Trophoblast cell (in vitro differentiated cells and primary cell): ENCODE measurements around the gene ISOC2.

Source experiments
- DNase-seq, 2 donors: peaks; one replicate each; pipeline ENCODE4 v3.0.0-alpha.2; 2016
- H2AFZ ChIP-seq: 2 replicates; pipeline ENCODE4 v1.6.1; 2013; ENCODE audit warnings: low read length, moderate library complexity, mild to moderate bottlenecking; ENCODE audit not compliant: insufficient read depth, poor library complexity
- H2AK5ac ChIP-seq: 2 replicates; pipeline ENCODE4 v1.6.1; 2013; ENCODE audit warnings: mild to moderate bottlenecking, low read length
- H2BK120ac ChIP-seq: 2 replicates; pipeline ENCODE4 v1.6.1; 2013; ENCODE audit warnings: low read length, mild to moderate bottlenecking, moderate library complexity; ENCODE audit not compliant: insufficient read depth, poor library complexity
- H2BK12ac ChIP-seq: 2 replicates; pipeline ENCODE4 v1.6.1; 2013; ENCODE audit warnings: mild to moderate bottlenecking, low read length, moderate library complexity
- H2BK5ac ChIP-seq: 2 replicates; pipeline ENCODE4 v1.6.1; 2013; ENCODE audit warnings: low read length, low read depth, moderate library complexity, mild to moderate bottlenecking; ENCODE audit not compliant: poor library complexity
- H3K14ac ChIP-seq: 2 replicates; pipeline ENCODE4 v1.6.1; 2013; ENCODE audit warnings: mild to moderate bottlenecking, low read length
- H3K18ac ChIP-seq: 2 replicates; pipeline ENCODE4 v1.6.1; 2013; ENCODE audit warnings: mild to moderate bottlenecking, low read length
- H3K23ac ChIP-seq: 2 replicates; pipeline ENCODE4 v1.6.1; 2013; ENCODE audit warnings: low read length
- H3K27ac ChIP-seq: 2 replicates; pipeline ENCODE4 v1.5.1; 2013; ENCODE audit warnings: low read depth, mild to moderate bottlenecking, inconsistent platforms, low read length, moderate library complexity
- H3K27me3 ChIP-seq: 2 replicates; pipeline ENCODE4 v1.6.1; 2013; ENCODE audit warnings: inconsistent platforms, mild to moderate bottlenecking, low read length, moderate library complexity; ENCODE audit not compliant: insufficient read depth
- H3K36me3 ChIP-seq, 2 experiments: 1 replicate in 1 of 2; 2 replicates in 1 of 2; pipeline ENCODE4 v1.6.1; 2013; ENCODE audit warnings: low read length in 2 of 2, mild to moderate bottlenecking in 2 of 2, moderate library complexity in 1 of 2; ENCODE audit not compliant: insufficient read depth in 2 of 2, control insufficient read depth in 1 of 2
- H3K4ac ChIP-seq: 2 replicates; pipeline ENCODE4 v1.6.1; 2013; ENCODE audit warnings: low read depth, mild to moderate bottlenecking, low read length, moderate library complexity
- H3K4me1 ChIP-seq, 2 experiments: 1 replicate in 1 of 2; 2 replicates in 1 of 2; pipeline ENCODE4 v1.6.1; 2013; ENCODE audit warnings: low read length in 2 of 2, mild to moderate bottlenecking in 2 of 2, moderate library complexity in 1 of 2; ENCODE audit not compliant: insufficient read depth in 2 of 2, control insufficient read depth in 1 of 2
- H3K4me2 ChIP-seq: 2 replicates; pipeline ENCODE4 v1.6.1; 2013; ENCODE audit warnings: inconsistent platforms, mild to moderate bottlenecking, low read length, moderate library complexity
- H3K4me3 ChIP-seq: 2 replicates; pipeline ENCODE4 v1.5.1; 2013; ENCODE audit warnings: mild to moderate bottlenecking, low read depth, low read length, inconsistent platforms
- H3K79me1 ChIP-seq: one replicate; pipeline ENCODE4 v1.6.1; 2013; ENCODE audit warnings: low read length
- H3K79me2 ChIP-seq: 2 replicates; pipeline ENCODE4 v1.6.1; 2013; ENCODE audit warnings: low read length, mild to moderate bottlenecking; ENCODE audit not compliant: control insufficient read depth, insufficient read depth, poor library complexity
- H3K9ac ChIP-seq: 2 replicates; pipeline ENCODE4 v1.6.1; 2013; ENCODE audit warnings: mild to moderate bottlenecking, low read length
- H3K9me3 ChIP-seq: 2 replicates; pipeline ENCODE4 v1.6.1; 2013; ENCODE audit warnings: low read depth, mild to moderate bottlenecking, control low read depth, inconsistent platforms, low read length; ENCODE audit not compliant: insufficient read depth
- H4K12ac ChIP-seq: 2 replicates; pipeline ENCODE4 v1.6.1; 2013; ENCODE audit warnings: low read depth, mild to moderate bottlenecking, low read length, moderate library complexity
- H4K8ac ChIP-seq: 2 replicates; pipeline ENCODE4 v1.6.1; 2013; ENCODE audit warnings: low read depth, mild to moderate bottlenecking, low read length, moderate library complexity
- H4K91ac ChIP-seq: one replicate; pipeline ENCODE4 v1.6.1; 2013; ENCODE audit warnings: low read depth, mild to moderate bottlenecking, low read length, moderate library complexity
- WGBS: extraction: QIAGEN DNeasy Blood & Tissue Kit; methylation state at CpG from one replicate; pipeline ENCODE4 v1.1.7; 2013; ENCODE audit warnings: missing lambda C conversion rate; ENCODE audit not compliant: insufficient read length, insufficient coverage; ENCODE audit errors: extremely low coverage; 5-methylcytosine and 5-hydroxymethylcytosine counted together

Gene ISOC2

GRCh38 chr19:55435020-55435419 is 26.4 kb downstream of the ISOC2 start:
- Histone ChIP-seq H3K27ac (no peak overlapping the region), H3K4me2 (no peak overlapping the region), H3K4me1 (no peaks in the 10 kb centered on the region), H3K9ac (no peak overlapping the region), H3K9me3 (peaks cover 28% of the 10 kb centered on the region), H3K4ac (no peak overlapping the region), H4K91ac (no peak overlapping the region), H4K8ac (no peak overlapping the region), H3K27me3 (peaks cover 9% of the 10 kb centered on the region), H3K79me1 (no peaks in the 10 kb centered on the region), H4K12ac (no peak overlapping the region), H2AFZ (no peak overlapping the region), H3K18ac (no peak overlapping the region), H2BK120ac (no peak overlapping the region), H3K4me3 (peak overlapping the region; percentile 57), H3K23ac (no peak overlapping the region), H3K14ac (no peak overlapping the region), H3K36me3 (no peaks in the 10 kb centered on the region), H2BK12ac (no peak overlapping the region), H2AK5ac (no peak overlapping the region), H3K79me2 (no peaks in the 10 kb centered on the region), H2BK5ac (no peak overlapping the region)
- no peak for DNase-seq
- 100% methylated on average over 4 of the region's 4 CpGs for WGBS

- Histone ChIP-seq H3K36me3 (no peaks in the 10 kb centered on the region), H4K8ac (no peak overlapping the region), H3K4me2 (no peak overlapping the region), H3K9me3 (peaks cover 29% of the 10 kb centered on the region), H3K27me3 (peaks cover 6% of the 10 kb centered on the region), H3K27ac (no peak overlapping the region), H3K18ac (no peak overlapping the region), H3K4me3 (peak overlapping the region; percentile 27), H3K23ac (no peak overlapping the region), H2BK5ac (no peak overlapping the region), H3K4me1 (no peaks in the 10 kb centered on the region), H3K79me1 (no peaks in the 10 kb centered on the region), H3K4ac (no peak overlapping the region), H4K12ac (no peak overlapping the region), H2BK12ac (no peak overlapping the region), H3K79me2 (no peaks in the 10 kb centered on the region), H3K9ac (no peak overlapping the region), H2AFZ (no peak overlapping the region), H2AK5ac (no peak overlapping the region), H3K14ac (no peak overlapping the region), H2BK120ac (no peak overlapping the region), H4K91ac (no peak overlapping the region)
- WGBS: 100% methylated on average over 1 of the region's 4 CpGs
- no peak for DNase-seq
These were observed 27.0 kb downstream of the ISOC2 start for GRCh38 chr19:55434356-55434919.

- no peak for DNase-seq
- Histone ChIP-seq H3K18ac (no peak overlapping the region), H3K79me2 (no peaks in the 10 kb centered on the region), H2BK12ac (no peak overlapping the region), H3K27me3 (no peaks in the 10 kb centered on the region), H2BK120ac (no peak overlapping the region), H3K4ac (no peak overlapping the region), H3K23ac (no peak overlapping the region), H4K8ac (no peak overlapping the region), H2AK5ac (no peak overlapping the region), H4K12ac (no peak overlapping the region), H2AFZ (no peak overlapping the region), H3K4me1 (no peaks in the 10 kb centered on the region), H3K9me3 (peaks cover 24% of the 10 kb centered on the region), H2BK5ac (no peak overlapping the region), H3K27ac (no peak overlapping the region), H3K4me3 (no peak overlapping the region), H3K36me3 (no peaks in the 10 kb centered on the region), H3K79me1 (no peaks in the 10 kb centered on the region), H3K14ac (no peak overlapping the region), H4K91ac (no peak overlapping the region), H3K9ac (no peak overlapping the region), H3K4me2 (no peak overlapping the region)
- no CpG with 5 or more reads among the region's 48 CpGs for WGBS
These were observed 28.1 kb downstream of the ISOC2 start for GRCh38 chr19:55433292-55433691.

GRCh38 chr19:55432241-55432959 is 29.0 kb downstream of the ISOC2 start:
- H3K4me1 ChIP-seq: no peaks in the 10 kb centered on the region
- no peak overlapping the region for H3K4ac ChIP-seq
- H4K12ac ChIP-seq: no peak overlapping the region
- no peak overlapping the region for H2AFZ ChIP-seq
- H3K4me3 ChIP-seq: no peak overlapping the region
- no peak overlapping the region for H3K23ac ChIP-seq
- no peak overlapping the region for H3K4me2 ChIP-seq
- DNase-seq: peak; percentile 15 to 57
- H3K18ac ChIP-seq: no peak overlapping the region
- H3K36me3 ChIP-seq: no peaks in the 10 kb centered on the region
- no peaks in the 10 kb centered on the region for H3K27me3 ChIP-seq
- H2BK12ac ChIP-seq: no peak overlapping the region
- no peak overlapping the region for H4K91ac ChIP-seq
- no peak overlapping the region for H3K14ac ChIP-seq
- H2BK120ac ChIP-seq: no peak overlapping the region
- no peak overlapping the region for H3K27ac ChIP-seq
- H2AK5ac ChIP-seq: no peak overlapping the region
- no peak overlapping the region for H4K8ac ChIP-seq
- no peak overlapping the region for H3K9ac ChIP-seq
- no peak overlapping the region for H2BK5ac ChIP-seq
- H3K79me1 ChIP-seq: no peaks in the 10 kb centered on the region
- peaks cover 24% of the 10 kb centered on the region for H3K9me3 ChIP-seq
- no CpG with 5 or more reads among the region's 14 CpGs for WGBS
- H3K79me2 ChIP-seq: no peaks in the 10 kb centered on the region
